Muscle layer of colon (tissue), 2 donors: ENCODE results near the gene CDH1.
A peak's percentile ranks its signal among the peaks of the same experiment; 100 is the strongest.

Source experiments
- H3K27ac ChIP-seq: one replicate; pipeline ENCODE4 v1.7.0; 2013; ENCODE audit warnings: low read depth, mild to moderate bottlenecking, low read length, moderate library complexity
- H3K27me3 ChIP-seq, 2 donors: one replicate each; pipeline ENCODE4 v1.7.0; 2013; ENCODE audit warnings: low read length in 2 of 2, mild to moderate bottlenecking in 2 of 2; ENCODE audit not compliant: insufficient read depth in 2 of 2, control insufficient read depth in 1 of 2
- H3K36me3 ChIP-seq: one replicate; pipeline ENCODE4 v1.7.0; 2013; ENCODE audit warnings: mild to moderate bottlenecking, low read length; ENCODE audit not compliant: insufficient read depth
- H3K4me1 ChIP-seq: one replicate; pipeline ENCODE4 v1.7.0; 2013; ENCODE audit warnings: mild to moderate bottlenecking, low read length; ENCODE audit not compliant: insufficient read depth
- H3K4me3 ChIP-seq, 2 donors: one replicate each; pipeline ENCODE4 v1.7.0; 2013; ENCODE audit warnings: low read length in 2 of 2, low read depth in 1 of 2, mild to moderate bottlenecking in 1 of 2, moderate library complexity in 1 of 2
- H3K9ac ChIP-seq: one replicate; pipeline ENCODE4 v1.7.0; 2013; ENCODE audit warnings: low read length
- H3K9me3 ChIP-seq: one replicate; pipeline ENCODE4 v1.7.0; 2013; ENCODE audit warnings: mild to moderate bottlenecking, low read length
- donor health status: abdominal sarcoma.
- donor health status: Adenocarcinoma of cecum.

CDH1 gene

DNA sequence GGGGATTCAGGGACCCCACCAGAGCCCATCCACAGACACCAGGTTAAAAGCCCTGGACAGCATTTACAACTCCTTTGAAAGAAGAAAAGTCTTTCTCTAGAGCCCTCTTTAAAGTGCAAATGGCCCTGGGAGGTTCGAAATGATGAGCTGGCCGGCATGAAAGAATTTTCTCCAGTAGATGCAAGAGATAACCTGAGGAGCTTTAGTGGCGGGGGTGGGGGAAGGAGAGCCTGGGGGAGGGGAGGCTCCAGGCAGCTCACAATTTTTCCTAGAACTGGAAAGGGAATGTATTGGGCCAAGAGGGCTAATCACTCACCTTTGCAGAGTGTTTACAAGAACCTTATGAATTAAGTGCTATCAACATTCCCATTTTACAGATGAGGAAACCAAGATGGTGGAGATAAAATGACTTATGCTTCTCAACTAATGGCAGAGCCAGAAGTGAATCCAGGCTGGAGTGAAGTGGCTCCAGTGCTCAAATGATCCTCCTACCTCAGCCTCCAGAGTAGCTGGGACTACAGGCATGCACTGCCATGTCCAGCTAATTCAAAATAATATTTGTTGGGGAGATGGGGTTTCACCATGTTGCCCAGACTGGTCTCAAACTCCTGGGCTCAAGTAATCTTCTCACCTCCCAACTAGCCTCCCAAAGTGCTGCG is 4.2 kb upstream of the CDH1 start:
- H3K9me3 ChIP-seq, result no peaks in the 10 kb centered on the region
- peaks cover 3% of the 10 kb centered on the region for H3K4me1 ChIP-seq
- H3K36me3 ChIP-seq, result no peaks in the 10 kb centered on the region
- H3K27me3 ChIP-seq, result peaks cover 9 to 20% of the 10 kb centered on the region in 2 donors
- H3K4me3 ChIP-seq, result no peak overlapping the region
- no peak overlapping the region for H3K27ac ChIP-seq
- H3K9ac ChIP-seq, result no peak overlapping the region

DNA sequence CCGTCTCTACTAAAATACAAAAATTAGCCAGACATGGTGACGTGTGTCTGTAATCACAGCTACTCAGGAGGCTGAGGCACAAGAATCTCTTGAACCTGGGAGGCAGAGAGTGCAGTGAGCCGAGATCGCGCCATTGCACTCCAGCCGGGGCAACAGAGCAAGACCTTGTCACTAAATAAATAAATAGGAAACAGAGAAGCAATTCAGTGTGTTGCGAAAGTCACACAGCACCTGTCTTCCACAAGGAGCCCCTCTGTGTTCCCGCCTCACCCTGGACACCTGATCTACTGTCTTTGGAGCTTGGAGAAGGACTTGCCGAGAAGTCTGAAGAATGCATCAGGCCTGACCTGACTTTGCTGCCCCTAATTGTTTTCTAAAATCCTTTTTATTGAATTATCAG is 3.5 kb upstream of the CDH1 start:
- H3K27ac ChIP-seq, result no peak overlapping the region
- H3K4me1 ChIP-seq, result peaks cover 3% of the 10 kb centered on the region
- no peaks in the 10 kb centered on the region for H3K36me3 ChIP-seq
- no peak overlapping the region for H3K4me3 ChIP-seq
- no peaks in the 10 kb centered on the region for H3K9me3 ChIP-seq
- H3K27me3 ChIP-seq, result peaks cover 11 to 27% of the 10 kb centered on the region in 2 donors
- H3K9ac ChIP-seq, result no peak overlapping the region

DNA sequence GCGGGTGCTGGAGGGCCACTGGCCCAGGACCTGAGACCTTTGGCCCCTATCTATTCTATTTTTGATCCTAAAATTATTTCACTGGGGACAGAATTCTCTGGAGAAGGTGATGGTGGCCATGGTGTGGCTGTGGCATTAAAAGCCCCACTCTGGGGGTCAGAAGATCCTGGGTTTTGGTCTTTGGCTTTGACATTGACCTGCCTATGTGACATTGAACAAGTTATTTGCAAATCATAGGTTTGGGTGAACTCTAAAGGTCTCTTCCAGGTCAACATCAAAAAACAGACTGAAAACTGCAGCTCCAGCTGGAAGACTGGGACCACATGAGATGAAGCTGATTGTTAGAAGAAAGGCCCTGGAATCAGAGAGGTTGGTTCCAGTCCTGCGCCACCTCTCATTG is 2.3 kb upstream of the CDH1 start:
- H3K36me3 ChIP-seq, result no peaks in the 10 kb centered on the region
- H3K27me3 ChIP-seq, result peaks cover 11 to 27% of the 10 kb centered on the region in 2 donors
- no peaks in the 10 kb centered on the region for H3K9me3 ChIP-seq
- no peak overlapping the region for H3K9ac ChIP-seq
- H3K4me3 ChIP-seq, result no peak overlapping the region
- no peak overlapping the region for H3K27ac ChIP-seq
- H3K4me1 ChIP-seq, result peaks cover 3% of the 10 kb centered on the region

DNA sequence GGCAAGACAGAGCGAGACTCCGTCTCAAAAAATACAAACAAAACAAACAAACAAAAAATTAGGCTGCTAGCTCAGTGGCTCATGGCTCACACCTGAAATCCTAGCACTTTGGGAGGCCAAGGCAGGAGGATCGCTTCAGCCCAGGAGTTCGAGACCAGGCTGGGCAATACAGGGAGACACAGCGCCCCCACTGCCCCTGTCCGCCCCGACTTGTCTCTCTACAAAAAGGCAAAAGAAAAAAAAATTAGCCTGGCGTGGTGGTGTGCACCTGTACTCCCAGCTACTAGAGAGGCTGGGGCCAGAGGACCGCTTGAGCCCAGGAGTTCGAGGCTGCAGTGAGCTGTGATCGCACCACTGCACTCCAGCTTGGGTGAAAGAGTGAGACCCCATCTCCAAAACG is 531 bp upstream of the CDH1 start:
- Histone ChIP-seq H3K27ac (no peak overlapping the region), H3K36me3 (no peaks in the 10 kb centered on the region), H3K4me1 (peaks cover 3% of the 10 kb centered on the region), H3K4me3 (no peak overlapping the region), H3K27me3 (peaks cover 11 to 27% of the 10 kb centered on the region in 2 donors), H3K9me3 (no peaks in the 10 kb centered on the region), H3K9ac (no peak overlapping the region)

DNA sequence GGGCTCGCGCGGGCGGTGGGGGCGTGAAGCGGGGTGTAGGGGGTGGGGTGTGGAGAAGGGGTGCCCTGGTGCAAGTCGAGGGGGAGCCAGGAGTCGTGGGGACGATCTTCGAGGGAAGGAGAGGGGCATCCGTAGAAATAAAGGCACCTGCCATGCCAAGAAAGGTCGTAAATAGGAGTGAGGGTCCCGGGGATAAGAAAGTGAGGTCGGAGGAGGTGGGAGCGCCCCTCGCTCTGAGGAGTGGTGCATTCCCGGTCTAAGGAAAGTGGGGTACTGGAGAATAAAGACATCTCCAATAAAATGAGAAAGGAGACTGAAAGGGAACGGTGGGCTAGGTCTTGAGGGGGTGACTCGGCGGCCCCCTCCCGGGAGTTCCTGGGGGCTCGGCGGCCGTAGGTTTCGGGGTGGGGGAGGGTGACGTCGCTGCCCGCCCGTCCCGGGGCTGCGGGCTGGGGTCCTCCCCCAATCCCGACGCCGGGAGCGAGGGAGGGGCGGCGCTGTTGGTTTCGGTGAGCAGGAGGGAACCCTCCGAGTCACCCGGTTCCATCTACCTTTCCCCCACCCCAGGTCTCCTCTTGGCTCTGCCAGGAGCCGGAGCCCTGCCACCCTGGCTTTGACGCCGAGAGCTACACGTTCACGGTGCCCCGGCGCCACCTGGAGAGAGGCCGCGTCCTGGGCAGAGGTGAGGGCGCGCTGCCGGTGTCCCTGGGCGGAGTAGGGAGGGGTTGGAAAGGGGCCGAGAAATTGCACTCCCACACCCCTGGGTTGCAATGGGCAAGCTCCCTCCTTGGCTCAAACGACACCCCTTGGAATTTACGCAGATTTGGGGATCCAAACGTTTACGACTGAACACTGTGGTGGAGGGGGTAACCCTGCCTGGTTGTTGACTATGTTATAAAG is 888 bp downstream of the CDH1 start:
- H3K36me3 ChIP-seq, result no peaks in the 10 kb centered on the region
- H3K27me3 ChIP-seq, result peaks cover 11 to 27% of the 10 kb centered on the region in 2 donors
- peaks cover 3% of the 10 kb centered on the region for H3K4me1 ChIP-seq
- no peak overlapping the region for H3K27ac ChIP-seq
- H3K9me3 ChIP-seq, result no peaks in the 10 kb centered on the region
- peak overlapping the region in 1 of 2 donors; percentile 27 for H3K4me3 ChIP-seq
- H3K9ac ChIP-seq, result no peak overlapping the region

DNA sequence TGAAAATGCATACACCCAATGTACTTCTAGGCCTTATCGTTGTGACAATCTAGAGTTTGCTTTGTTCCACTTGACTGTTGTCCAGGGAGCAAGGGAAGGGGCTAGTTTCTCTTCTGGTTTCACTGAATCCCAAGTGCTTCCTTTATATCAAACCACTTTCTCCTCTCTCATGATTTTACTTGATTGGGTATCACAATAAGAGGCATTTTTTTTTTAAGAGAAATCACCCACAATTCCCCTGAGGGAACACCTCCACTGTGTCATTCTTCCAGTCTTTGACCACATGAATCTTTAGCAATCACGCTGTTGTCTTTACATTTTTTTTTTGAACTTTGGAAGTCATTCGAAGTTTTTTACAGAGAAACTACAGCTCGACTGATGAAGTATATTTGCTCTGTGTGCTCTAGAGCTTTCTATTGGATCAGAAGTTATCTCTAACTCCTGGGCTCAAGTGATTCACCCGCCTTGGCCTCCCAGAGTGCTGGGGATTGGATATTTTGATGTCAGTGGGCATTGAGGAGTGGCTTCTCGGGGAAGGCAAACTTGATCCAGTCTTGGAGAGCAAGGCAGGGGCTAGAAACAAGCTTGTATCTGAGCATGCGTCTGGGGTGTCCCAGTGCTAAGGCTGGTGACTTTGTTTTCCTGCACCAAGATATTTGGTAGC is 3.0 kb downstream of the CDH1 start:
- peaks cover 3% of the 10 kb centered on the region for H3K4me1 ChIP-seq
- H3K9me3 ChIP-seq, result no peaks in the 10 kb centered on the region
- peaks cover 11 to 27% of the 10 kb centered on the region in 2 donors for H3K27me3 ChIP-seq
- H3K9ac ChIP-seq, result no peak overlapping the region
- H3K4me3 ChIP-seq, result no peak overlapping the region
- no peak overlapping the region for H3K27ac ChIP-seq
- H3K36me3 ChIP-seq, result no peaks in the 10 kb centered on the region

DNA sequence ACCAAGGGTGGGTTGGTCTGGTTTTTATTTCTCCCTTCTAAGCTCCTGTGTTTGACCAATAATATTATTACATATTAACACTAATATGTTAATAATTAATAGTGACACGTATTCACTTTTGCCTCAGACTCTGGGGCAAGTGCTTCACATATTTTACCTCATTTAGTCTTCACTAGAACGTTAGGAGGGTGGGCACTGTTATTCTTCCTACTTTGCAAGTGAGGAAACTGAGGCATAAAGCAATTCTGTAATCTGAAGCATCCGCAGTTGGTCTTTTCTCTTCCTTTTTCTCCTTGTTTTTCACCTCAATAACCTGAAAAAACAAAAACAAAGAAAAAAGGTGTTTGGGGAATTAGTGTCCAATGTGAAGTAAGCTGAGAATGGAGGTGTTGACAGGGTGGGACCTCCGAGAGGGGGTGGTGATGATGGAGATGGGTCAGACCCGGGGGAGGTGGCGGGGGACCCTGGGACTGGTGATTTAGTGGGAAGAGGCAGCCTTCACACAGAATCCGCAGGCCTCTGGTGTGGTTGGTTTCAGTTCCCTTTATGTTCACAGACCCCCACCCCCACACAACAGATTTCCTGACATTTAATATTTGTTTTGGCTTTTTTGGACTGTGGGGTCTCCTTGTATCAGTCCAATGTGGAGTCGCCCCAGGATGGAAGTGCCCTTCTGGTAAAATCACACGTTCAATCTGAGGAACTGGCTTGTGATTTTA is 3.7 kb downstream of the CDH1 start:
- Histone ChIP-seq H3K4me3 (no peak overlapping the region), H3K27me3 (peaks cover 11 to 27% of the 10 kb centered on the region in 2 donors), H3K27ac (no peak overlapping the region), H3K4me1 (peaks cover 3% of the 10 kb centered on the region), H3K9ac (no peak overlapping the region), H3K9me3 (no peaks in the 10 kb centered on the region), H3K36me3 (no peaks in the 10 kb centered on the region)

DNA sequence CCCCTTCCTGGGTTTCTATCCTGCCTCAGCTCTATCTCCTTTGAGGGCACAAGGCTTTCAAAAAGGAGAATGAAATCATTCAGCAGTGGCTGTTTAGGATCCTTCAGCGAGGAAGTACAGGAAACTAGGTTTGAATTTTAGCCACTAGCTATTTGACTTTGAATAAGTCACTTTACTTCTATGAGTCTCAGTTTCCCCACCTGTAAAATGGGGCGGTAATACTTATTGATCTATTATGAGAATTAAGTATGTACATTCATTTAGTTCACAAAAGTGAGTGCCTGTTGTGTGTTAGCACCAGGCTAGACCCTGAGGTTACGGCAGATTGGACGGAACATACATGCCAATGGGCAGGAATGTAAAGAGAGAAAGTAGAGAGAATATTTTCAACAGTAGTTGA is 6.6 kb downstream of the CDH1 start:
- no peaks in the 10 kb centered on the region for H3K9me3 ChIP-seq
- H3K27me3 ChIP-seq, result no peaks in the 10 kb centered on the region
- H3K9ac ChIP-seq, result no peak overlapping the region
- H3K36me3 ChIP-seq, result no peaks in the 10 kb centered on the region
- no peak overlapping the region for H3K27ac ChIP-seq
- H3K4me1 ChIP-seq, result no peaks in the 10 kb centered on the region
- no peak overlapping the region for H3K4me3 ChIP-seq

DNA sequence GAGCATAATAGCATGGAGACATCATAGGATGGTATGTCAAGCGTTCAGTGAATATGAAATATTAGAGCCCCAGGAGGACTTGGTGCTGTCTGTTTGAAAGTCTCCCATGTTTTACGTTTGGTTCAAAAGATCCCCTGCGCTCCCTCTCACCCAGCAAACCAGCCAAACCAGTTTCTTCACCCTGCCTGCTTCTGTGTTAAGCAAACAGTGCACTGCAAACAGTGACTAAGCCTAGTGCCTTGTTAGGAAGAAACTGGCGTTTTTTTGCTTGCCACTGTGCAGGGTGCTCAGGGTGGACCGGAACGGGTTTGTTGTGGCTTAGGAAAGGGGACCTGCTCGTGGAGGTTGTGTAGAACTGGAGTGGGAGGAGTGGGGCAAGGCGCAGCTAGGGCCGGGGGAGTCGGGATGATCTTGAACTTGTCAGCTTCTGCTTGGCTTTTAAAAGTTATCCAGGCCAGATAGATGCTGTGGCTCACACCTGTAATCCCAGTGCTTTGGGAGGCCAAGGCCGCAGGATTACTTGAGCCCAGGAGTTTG is 7.7 kb downstream of the CDH1 start:
- Histone ChIP-seq H3K27me3 (no peaks in the 10 kb centered on the region), H3K36me3 (no peaks in the 10 kb centered on the region), H3K9me3 (no peaks in the 10 kb centered on the region), H3K4me3 (no peak overlapping the region), H3K4me1 (no peaks in the 10 kb centered on the region), H3K27ac (no peak overlapping the region), H3K9ac (no peak overlapping the region)

DNA sequence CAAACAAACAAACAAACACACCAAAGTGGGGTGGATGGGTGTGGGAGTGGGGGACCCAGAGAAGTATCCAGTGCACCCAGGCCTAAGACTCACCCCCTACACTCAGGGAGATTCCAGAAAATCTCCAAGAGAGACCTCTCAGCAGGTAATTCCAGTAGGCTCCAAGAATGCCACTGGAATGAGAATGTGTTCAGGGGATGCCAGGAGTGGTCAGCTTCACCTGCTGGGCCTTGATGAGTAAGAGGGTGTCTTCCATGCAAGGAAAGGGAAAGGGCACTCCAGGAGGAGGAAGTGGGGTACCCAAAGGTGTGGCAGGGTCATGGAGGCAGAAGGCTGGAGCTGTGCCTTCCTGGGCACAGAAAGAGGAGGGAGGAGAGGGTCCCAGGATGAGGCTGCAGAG is 9.9 kb downstream of the CDH1 start:
- Histone ChIP-seq H3K9ac (no peak overlapping the region), H3K27ac (no peak overlapping the region), H3K27me3 (no peaks in the 10 kb centered on the region), H3K4me1 (no peaks in the 10 kb centered on the region), H3K9me3 (no peaks in the 10 kb centered on the region), H3K4me3 (no peak overlapping the region), H3K36me3 (no peaks in the 10 kb centered on the region)

DNA sequence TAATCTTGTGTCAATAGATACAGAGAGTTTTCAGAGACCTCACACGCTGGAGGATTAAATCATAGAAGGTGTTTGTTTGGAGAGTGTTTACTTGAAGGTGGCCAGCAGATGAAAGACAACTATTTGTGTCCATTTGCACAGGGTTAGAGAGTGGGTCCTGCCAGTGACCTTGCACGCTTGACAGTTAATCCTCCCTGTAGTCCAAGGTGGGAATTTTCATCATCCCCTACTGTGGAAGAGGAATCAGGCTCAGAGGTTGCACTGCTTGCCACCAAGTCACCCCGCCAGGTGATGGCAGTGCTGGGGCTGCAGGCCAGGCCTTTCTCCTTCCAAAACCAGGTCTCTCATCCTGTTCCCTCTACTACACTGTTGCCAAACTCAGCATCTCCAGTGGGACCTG is 12.3 kb downstream of the CDH1 start:
- H3K27ac ChIP-seq, result no peak overlapping the region
- no peak overlapping the region for H3K9ac ChIP-seq
- no peaks in the 10 kb centered on the region for H3K4me1 ChIP-seq
- no peaks in the 10 kb centered on the region for H3K9me3 ChIP-seq
- H3K4me3 ChIP-seq, result no peak overlapping the region
- no peaks in the 10 kb centered on the region for H3K36me3 ChIP-seq
- no peaks in the 10 kb centered on the region for H3K27me3 ChIP-seq
